ENCODE results near the gene DMKN. TPM values are rescaled to one million over a fixed set of nuclear protein-coding genes. Genes with fewer than 3 reads are reported as not detected.

Gene DMKN
- total and polyA plus RNA-seq, 2 of the 8 experiments (the other 6 are each of a cell fraction or from before 2014, with no cell fraction given), result 290 to 330 TPM

- H3K27me3 ChIP-seq (replicated peaks in 1 of 4; ENCODE audit: control insufficient read depth in 3 of 4, extremely low read depth in 1 of 4, insufficient read depth in 3 of 4, low read length in 3 of 4), result no peaks in the 10 kb centered on the region; a peak in 2 of 7 replicates
- ChIA-PET POLR2A (ENCODE audit: partially characterized antibody) (interaction anchor here (1.5 to 4.3 kb wide), 3 partner anchors 8 to 19 kb away, joined by 6 to 27 read pairs (median 8); no protein-coding TSS in a partner anchor), CTCF (ENCODE audit: partially characterized antibody) (interaction anchor here (0.9 to 3.7 kb wide), 10 partner anchors 7 to 135 kb away, joined by 3 to 24 read pairs (median 6); partner anchors contain the start of gene FFAR3)
- no peak overlapping the region for H3K18ac ChIP-seq (ENCODE audit: extremely low read depth, low read length)
- no peak overlapping the region for H3K56ac ChIP-seq (replicated peaks; ENCODE audit: insufficient read length, low read depth, low read length)
- H2AFZ ChIP-seq (ENCODE audit: low read length), result no peak overlapping the region
- H3K4me2 ChIP-seq (ENCODE audit: insufficient read depth in 1 of 2, low read depth in 2 of 2, low read length in 2 of 2), result no peak overlapping the region
- H3K27ac ChIP-seq (ENCODE audit: low read depth, low read length), result no peak overlapping the region
- no peak overlapping the region for H3K9ac ChIP-seq (replicated peaks in 1 of 4; ENCODE audit: extremely low read depth in 1 of 4, low read depth in 3 of 4, low read length in 3 of 4)
- H4K8ac ChIP-seq (ENCODE audit: extremely low read depth, insufficient read depth, low read length), result no peak overlapping the region
- H3K14ac ChIP-seq (ENCODE audit: insufficient read length), result no peak overlapping the region
- H4K20me1 ChIP-seq (replicated peaks in 1 of 2; ENCODE audit: control insufficient read depth in 1 of 2, insufficient read depth in 2 of 2, low read length in 2 of 2), result no peaks in the 10 kb centered on the region
- no peak overlapping the region for H3K4ac ChIP-seq (replicated peaks; ENCODE audit: insufficient read length, low read depth, low read length)
- no peak overlapping the region for H4K91ac ChIP-seq (replicated peaks; ENCODE audit: insufficient read length, low read length)
- no peak overlapping the region for H3K23ac ChIP-seq (ENCODE audit: insufficient read length)
- H4K5ac ChIP-seq (ENCODE audit: insufficient read length, low read depth, low read length), result no peak overlapping the region
- H2BK120ac ChIP-seq (replicated peaks; ENCODE audit: low read depth, low read length), result no peak overlapping the region
- 86% methylated on average over 10 of the region's 10 CpGs; no CpG with 5 or more reads in 1 of the 2 experiments for WGBS, 2 experiments (ENCODE audit: extremely low coverage in 1 of 2, insufficient coverage in 1 of 2, insufficient read length in 1 of 2, insufficient replicate concordance in 2 of 2, low coverage in 1 of 2, low lambda C conversion rate in 2 of 2, missing lambda C conversion rate in 1 of 2)
- no peaks in the 10 kb centered on the region for H3K4me1 ChIP-seq (replicated peaks in 1 of 4; ENCODE audit: control insufficient read depth in 3 of 4, insufficient read depth in 4 of 4, low read length in 3 of 4)
- no peaks in the 10 kb centered on the region; the same call in 1 of the 2 replicates for H3K23me2 ChIP-seq (ENCODE audit: low read depth, low read length)
- FAIRE-seq (no peak), DNase-seq (ENCODE audit: low read depth in 1 of 2, low spot score in 2 of 2) (no peak)
- H2BK20ac ChIP-seq (ENCODE audit: low read length), result no peak overlapping the region
- H2BK15ac ChIP-seq (ENCODE audit: low read length), result no peak overlapping the region
- H2AK5ac ChIP-seq (ENCODE audit: low read depth, low read length), result no peak overlapping the region
- no peak overlapping the region for H2BK12ac ChIP-seq (ENCODE audit: low read depth, low read length)
- no peak overlapping the region for H2BK5ac ChIP-seq (ENCODE audit: low read depth, low read length)
- H3K79me1 ChIP-seq (ENCODE audit: low read depth, low read length), result no peaks in the 10 kb centered on the region; the same call in 1 of the 2 replicates
- no peaks in the 10 kb centered on the region for H3K36me3 ChIP-seq (ENCODE audit: control insufficient read depth in 2 of 4, insufficient read depth in 4 of 4, low read length in 3 of 4)
- no peak overlapping the region for H3K4me3 ChIP-seq (ENCODE audit: extremely low read depth in 1 of 4, insufficient read depth in 2 of 4, low read depth in 3 of 4, low read length in 4 of 4)
- no peaks in the 10 kb centered on the region for H3K9me3 ChIP-seq (ENCODE audit: insufficient read depth in 2 of 2, low read depth in 1 of 2, low read length in 1 of 2)
- no peaks in the 10 kb centered on the region for H3K79me2 ChIP-seq (ENCODE audit: control insufficient read depth in 1 of 2, insufficient read depth in 2 of 2, low read length in 2 of 2)
- TF ChIP-seq KDM5A (IDR thresholded peaks at IDR 0.05; ENCODE audit: low read length), result no peak
- TF ChIP-seq SIN3A (conservative IDR thresholded peaks at IDR 0.05 in 1 of 2, IDR thresholded peaks at IDR 0.05 in 1 of 2; ENCODE audit: low read depth in 1 of 2, low read length in 2 of 2), result no peak
- no peak for TF ChIP-seq SUZ12 (IDR thresholded peaks at IDR 0.05; ENCODE audit: low read length)
- TF ChIP-seq RBBP5 (IDR thresholded peaks at IDR 0.05; ENCODE audit: borderline replicate concordance, low read depth, low read length), result no peak
- no peak for TF ChIP-seq BRCA1 (IDR thresholded peaks at IDR 0.05; ENCODE audit: low read depth, low read length)
- no peak for TF ChIP-seq NANOG (IDR thresholded peaks at IDR 0.05; ENCODE audit: insufficient read depth, low read depth, low read length, poor library complexity, severe bottlenecking)
- no peak for TF ChIP-seq CEBPB (IDR thresholded peaks at IDR 0.05; ENCODE audit: low read depth, low read length)
- TF ChIP-seq CTCF (IDR thresholded peaks at IDR 0.05; ENCODE audit: control extremely low read depth in 1 of 3, insufficient read depth in 1 of 3, low read depth in 1 of 3, low read length in 3 of 3), result no peak
- no peak for TF ChIP-seq ZNF274 (IDR thresholded peaks at IDR 0.05; ENCODE audit: borderline replicate concordance, extremely low read depth, low read length)
- no peak for TF ChIP-seq TCF12 (IDR thresholded peaks at IDR 0.05; ENCODE audit: low read depth, low read length)
Observed at GRCh38 chr19:35487656-35488182, 25.7 kb downstream of the DMKN start.

Data from H1 (cell line).